GM21619 (cell line): ENCODE results near the gene METRN.
"Not testable (repeated sequence)": the region's sequence is repeated elsewhere in the genome, so short reads cannot be mapped to it uniquely, and the experiment has no call there.

Experiments used
- ATAC-seq: cut with Tn5 transposase; IDR thresholded peaks from one replicate; pipeline ENCODE4 v1.9.1; 2021; ENCODE audit not compliant: unreplicated experiment

Gene METRN

DNA sequence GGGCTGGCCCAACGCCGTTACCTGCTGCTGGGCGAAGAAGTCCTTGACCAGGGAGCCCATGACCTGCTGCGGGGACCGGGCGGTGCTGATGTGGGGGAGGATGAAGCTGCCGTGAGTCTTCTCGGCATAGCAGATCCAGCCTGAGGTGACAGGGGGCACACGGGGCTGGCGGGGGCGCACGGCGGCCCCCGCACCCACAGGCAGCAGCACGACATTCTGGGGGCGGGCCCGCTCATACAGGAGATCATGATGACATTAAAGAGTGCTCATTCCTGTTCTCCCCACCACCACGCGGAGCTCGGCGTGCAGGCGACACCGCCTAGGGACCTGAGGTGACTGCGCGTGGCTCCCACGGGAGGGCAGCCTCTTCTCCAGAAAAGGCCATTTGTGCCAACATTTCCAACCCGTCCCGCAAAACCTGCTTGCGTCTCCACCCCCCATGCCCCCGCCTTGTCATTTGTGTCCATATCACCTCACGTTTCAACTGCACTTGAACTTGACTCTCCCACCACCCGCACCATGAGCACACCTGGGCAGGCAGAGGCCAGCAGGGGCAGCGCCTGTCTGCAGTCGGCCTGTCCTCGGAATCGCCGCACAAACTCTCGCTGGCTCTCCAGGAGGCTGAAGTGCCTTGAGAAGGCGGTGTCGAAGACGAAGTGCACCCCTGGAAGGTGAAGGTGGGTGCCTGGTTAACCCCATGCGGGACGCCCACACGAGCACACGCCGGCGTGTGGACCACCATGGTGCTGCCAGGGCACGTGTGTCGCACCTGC, 19.5 kb downstream of the METRN start:
- no peak for ATAC-seq

DNA sequence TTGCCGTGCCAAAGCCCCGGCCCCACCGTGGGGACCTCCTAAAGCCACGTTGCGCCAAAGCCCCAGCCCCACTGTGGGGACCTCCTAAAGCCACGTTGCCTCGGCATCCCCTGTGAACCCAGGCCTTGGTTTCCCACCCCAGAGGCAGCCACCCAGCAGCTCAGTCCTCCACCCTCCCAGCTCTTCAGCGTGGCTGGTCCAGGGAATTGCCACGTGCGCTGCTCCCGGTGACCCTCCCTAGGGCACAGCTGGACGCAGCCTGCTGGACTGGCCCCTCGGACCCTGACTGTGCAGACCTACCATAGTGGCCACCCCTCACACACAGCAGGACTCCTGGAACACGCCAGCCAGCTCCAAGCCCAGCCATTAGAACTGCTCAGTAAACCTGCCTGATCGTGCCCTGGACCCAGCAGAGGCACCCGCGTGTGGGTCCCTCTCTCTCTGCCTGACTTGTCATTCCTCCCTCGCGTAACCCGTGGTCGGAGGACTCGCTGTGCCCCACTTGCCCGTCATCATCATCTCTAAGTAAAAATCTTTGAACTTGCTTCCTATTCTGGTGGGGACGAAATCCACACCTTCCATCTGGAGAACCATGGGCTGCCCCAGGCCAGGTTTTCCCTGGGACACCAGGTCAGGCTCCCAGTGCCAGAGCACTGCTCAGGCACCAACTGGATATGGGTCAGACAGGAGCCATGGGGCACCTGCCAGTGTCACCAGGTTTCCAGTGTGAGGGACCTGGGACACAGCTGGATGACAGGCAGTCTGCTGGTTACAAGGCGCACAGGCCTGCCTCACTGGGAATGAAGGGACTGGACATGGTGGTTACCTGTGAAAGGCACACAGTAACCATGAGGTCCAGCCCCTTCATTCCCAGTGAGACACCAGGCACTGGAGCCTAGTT, 20.3 kb downstream of the METRN start:
- ATAC-seq, result no peak

DNA sequence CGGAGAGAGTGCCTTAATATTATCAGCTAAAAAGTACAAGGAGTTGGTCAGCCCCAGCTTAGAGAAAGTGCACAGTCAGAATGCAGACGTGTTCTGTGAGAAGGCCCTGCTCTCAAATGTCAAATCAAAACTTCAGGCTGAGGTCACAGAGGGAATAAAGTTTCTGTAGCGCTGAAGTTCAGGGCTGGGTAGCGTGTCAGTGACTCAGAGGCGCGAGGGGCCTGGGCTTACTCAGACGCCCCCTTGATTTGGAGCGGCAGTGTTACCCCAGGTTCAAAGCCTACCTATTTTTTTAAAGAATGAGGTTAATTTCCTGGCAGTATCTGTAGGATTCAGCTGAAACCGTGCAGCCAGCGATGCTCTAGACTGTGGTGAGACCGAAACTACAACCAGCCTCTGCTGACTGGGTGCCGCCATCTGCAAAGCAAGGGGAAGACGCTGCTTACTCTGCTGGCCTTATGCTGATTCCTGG, 21.1 kb downstream of the METRN start:
- no peak for ATAC-seq

DNA sequence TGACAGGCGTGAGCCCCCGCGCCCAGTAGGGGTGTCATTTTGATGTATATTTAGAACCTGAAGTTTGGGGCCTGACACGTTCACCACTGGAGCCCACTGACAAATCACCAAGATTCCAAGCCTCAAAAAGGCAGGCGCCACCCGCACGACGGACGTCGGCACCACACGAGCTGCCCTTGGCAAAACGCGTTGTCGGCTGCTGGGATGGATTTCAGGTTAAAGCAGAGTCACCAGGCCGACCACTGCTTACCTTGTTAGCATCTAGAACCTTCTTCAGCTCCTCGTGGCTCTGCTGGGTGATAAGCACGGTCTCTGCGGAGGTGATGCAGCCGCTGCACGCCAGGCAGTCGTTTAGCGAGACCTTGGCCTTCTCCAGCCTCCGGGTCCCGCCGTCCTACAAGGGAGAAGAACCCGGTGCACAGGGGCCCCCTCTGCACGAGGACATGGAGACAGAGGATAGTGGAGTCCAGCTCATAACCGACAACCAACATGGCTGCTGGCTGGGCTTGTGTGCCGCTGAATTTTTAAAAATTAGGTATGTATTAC, 22.1 kb downstream of the METRN start:
- ATAC-seq, result no peak

DNA sequence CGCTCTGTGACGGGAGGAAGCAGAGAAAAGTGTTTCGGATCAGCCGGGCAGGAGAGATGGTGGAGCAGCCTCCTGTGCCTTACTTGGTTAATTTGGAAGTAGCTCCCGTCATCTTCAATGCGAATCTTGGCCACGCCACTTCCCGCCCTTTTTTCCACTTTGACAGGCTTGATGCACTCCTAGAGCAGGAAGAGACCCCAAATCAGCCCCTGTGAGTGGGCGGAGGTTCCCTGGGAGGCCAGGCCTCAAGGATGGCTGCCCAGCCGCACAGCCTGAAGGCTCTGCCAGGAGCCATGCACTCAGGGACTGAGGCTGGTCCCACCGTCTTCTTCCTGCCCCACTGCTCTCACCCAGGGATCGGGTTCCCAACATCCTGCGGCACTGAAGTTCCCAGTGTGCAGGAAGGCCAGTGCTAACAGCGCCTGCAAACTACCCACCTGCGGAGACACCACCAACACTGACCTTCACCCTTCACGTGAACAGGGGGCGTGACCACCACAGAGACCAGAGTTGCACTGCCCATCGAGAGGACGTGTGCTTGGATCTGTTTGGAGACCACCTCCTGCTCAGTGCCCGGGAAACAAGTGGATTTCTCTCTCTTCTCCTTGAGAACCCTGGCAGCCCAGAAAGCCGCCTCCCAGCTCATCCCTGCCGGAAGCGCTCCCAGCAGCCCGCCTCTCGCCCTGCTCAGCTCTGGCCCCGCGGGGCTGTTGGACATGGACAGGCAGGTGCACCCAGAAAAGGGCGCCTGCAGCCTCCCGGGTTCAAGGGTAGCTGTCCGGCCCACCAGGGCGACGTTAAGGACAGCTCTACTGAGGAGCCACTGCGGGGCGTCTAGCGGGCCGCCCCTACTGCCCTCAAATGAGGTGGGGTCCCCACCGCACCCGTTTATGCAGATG, 24.9 kb downstream of the METRN start:
- ATAC-seq, result no peak

DNA sequence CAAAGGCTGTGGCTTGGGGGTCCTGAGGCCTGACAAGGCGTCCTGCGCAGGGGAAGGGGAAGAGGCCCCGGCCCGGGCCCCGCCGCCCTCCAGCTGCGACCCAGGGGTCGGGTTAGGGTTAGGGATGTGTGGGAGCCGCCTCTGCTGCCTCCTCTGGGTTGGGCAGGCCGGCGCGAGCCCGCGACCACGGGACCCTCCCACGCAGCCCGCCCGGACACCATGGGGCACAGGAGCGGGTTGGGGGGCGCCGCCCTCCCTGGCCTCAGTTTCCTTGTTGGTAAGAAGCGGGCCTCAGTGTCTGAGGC, 25.5 kb downstream of the METRN start:
- ATAC-seq, result peak; percentile 18

DNA sequence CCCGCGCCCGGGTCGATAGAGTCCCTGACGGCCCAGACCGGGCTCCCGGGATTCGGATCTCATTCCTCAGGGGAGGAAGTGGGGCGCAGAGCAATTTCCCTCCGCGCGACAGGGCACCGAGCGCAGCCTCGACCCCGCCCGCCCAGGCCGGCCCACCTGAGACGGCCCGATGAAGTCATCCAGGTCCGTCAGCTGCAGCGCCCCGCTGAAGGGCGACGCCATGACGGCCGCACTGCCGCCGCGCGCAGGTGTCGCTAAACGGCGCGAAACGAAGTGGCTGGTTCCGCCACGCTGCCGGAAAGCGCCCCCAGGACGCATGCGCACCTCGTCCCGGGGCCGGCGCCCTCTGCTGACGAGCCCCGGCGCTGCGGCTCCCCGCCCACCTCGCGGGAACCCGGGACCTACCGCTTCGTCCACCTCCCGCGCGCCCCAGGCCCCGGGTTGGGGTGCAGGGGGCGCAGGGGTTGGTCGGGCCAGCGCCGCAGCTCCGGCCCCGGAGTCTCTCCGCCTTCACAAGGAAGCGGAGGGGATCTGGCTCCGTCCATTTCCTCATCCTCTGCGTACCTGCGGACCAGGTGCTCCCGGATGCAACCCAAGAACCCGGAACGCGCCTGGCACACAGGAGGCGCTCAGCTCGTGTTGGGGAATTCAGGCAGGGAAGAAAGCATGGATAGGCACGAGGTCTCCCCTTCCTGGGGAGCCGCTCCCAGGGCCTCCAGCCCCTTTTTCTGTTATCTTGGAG, 26.0 kb downstream of the METRN start, which contains the start of gene CIAO3:
TSS of gene CIAO3 (minus strand) at position 234 of the 742 bp plus-strand sequence. CDS start at position 222, 12 bp downstream.
- ATAC-seq, result peak; percentile 67

DNA sequence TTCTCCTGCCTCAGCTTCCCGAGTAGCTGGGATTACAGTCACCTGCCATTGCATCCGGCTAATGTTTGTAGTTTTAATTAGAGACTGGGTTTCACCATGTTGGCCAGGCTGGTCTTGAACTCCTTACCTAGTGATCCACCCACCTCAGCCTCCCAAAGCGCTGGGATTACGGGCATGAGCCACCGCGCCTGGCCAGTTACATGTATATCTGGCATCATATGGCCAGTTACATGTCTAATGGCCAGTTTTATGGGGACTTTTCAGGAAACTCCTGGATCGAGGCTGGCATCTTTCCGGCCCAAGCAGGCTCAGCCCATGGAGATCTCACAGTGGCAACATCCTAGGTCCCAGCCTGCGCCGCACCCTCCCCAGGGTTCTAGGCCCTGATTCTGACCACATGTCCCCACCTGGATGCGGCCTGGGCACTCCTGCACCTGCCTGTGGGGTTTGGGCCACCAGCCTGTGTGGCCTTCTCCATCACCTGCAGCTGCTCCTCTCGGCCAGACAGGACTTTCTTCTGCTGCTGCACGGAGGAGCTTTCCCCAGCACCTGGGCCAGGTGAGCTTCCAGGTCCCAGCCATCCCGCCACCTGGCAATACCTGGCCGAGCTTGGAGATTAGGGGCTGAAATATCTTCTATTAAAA, 27.2 kb downstream of the METRN start:
- ATAC-seq, result no peak

DNA sequence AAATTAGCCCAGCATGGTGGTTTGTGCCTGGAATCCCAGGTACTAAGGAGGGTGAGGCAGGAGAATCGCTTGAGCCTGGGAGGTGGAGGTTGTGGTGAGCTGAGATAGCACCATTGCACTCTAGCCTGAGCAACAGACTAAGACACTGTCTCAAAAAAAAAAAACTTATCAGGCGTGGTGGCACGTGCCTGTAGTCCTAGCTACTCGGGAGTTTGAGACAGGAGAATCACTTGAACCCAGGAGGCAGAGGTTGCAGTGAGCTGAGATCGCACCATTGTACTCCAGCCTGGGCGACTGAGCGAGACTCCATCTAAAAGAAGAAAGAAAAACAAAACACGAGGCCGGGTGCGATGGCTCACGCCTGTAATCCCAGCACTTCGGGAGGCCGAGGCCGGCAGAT, 28.0 kb downstream of the METRN start:
- not testable (repeated sequence) for ATAC-seq

DNA sequence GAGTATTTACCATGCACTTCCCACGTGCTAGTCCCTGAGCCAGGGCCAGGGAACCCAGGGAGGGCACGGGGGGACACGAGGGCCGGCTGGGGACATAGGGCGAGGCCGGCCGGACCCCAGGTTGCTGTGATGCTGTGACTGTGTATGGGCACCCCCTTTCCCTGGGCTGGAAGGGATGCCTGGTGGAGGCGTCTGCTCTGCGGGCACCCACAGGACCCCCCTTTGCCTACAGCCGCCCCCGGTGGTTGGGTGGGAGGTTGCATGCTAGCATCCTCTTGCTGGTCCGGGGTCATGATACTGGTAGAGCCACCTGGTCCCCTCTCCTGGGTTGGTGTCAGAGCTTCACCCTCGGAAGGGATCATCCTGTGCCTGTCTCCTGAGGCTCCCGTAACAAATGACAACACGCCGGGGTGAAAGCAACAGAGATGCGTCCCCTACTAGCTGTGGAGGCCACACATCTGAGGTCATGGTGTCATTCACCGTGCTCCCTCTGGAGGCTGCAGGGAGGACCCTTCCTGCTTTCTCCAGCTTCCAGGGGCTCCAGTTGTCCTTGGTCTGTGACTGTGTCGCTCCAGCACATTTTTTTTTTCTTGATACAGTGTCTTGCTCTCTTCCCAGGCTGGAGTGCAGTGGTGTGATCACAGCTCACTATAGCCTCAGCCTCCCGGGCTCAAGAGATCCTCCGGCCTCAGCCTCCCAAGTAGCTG, 29.0 kb downstream of the METRN start:
- ATAC-seq, result no peak

DNA sequence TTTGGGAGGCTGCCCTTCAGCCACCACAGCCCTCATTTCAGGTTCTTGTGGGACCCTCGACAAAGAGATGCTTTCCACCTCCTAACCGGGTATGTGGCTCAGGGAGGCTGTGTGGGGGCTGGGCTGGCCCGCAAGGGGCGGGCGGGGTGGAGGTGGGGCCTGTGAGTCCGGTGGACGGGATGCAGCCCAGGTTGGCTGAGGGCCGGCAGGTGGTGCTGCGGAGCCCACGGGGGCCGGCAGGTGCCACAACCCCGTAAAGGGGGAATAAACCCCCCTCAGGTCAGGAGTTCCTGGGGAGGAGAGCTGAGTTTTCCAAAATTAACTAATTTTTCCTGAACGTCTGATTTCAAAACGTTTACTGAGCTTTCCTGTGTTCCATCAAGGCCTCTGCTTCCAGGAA, 30.8 kb downstream of the METRN start:
- ATAC-seq, result no peak

DNA sequence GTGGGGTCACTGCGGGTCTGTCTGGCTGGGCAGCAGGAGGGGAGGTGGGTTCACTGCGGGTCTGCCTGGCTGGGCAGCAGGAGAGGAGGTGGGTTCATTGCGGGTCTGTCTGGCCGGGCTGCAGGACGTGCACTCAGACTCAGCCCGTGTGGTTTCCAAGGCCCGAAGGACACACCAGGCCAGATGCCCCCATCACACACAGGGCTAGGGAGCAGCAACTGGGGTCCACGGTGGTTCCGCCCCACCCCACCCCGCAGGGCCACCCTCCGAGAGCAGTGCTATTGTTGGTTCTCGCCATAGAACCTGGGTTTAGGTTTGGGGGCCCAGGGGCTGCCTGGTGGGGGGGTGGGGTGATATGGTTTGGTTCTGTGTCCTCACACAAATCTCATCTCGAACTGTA, 31.7 kb downstream of the METRN start:
- no peak for ATAC-seq

DNA sequence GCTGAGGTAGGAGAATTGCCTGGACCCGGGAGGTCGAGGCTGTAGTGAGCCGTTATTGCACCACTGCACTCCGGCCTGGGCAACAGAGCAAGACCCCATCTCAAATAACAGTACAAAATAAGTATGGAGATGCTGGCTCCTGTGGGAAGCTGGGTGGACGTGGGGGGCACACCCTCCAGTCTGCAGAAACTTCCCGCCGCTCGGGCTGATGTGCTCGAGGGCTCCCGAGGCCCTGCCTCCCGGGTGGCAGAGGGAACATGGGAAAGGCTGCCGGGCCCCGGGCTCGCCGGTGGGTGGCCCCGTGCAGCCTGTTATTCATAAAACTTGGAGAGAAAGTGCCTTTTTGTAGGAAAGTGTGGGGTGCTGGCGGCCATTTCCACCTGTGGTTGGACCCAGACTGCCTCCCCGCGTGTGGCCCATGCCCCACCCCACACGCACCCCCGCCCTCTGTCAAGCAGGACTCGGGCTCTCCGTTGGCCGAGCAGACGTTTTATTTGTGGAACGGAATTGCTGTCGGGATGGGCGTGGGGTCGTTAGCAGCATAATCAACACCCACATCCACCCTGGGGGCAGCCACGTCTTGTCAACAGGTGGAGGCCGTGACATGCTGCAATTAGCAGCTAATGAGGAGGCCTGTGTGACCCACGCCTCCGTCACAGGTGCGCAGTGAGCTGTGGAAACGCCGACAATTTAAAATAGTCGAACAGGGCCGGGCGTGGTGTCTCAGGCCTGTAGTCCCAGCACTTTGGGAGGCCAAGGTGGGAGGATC, 33.2 kb downstream of the METRN start:
- ATAC-seq, result no peak

DNA sequence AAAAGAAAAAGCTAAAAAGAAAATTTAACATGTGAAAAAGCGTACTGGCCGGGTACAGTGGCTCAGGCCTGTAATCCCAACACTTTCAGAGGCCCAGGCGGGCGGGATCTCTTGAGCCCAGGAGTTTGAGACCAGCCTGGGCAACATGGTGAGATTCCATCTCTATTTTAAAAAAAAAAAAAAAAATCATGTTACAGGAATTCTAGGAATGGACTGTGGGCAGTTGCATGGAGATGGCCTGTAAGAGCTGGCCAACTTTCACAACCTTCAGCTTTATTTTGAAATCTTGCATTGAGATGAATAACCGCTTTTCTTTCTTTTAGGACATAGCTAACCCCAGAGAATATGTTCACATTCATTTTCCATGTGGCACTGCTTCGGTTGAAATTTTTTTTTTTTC, 34.1 kb downstream of the METRN start:
- no peak for ATAC-seq

DNA sequence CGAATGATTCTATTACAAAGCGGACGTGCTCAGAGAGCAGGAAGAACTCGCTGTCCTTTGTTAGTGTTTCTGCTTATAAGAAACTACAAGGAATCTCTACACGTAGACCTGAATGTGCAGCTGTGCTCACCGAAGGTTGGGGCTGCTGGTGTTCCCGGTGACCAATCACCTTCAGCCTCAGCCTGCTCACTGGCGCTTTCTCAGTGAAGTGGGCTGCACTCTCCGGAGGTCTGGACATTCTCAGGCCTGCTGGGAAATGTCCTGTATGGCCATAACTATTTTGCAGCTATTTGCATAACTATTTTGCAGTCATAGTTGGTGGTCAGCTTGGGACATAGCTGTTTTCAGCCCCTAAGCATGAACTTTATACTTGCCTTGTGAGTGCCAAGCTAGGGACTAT, 35.6 kb downstream of the METRN start:
- ATAC-seq, result no peak

DNA sequence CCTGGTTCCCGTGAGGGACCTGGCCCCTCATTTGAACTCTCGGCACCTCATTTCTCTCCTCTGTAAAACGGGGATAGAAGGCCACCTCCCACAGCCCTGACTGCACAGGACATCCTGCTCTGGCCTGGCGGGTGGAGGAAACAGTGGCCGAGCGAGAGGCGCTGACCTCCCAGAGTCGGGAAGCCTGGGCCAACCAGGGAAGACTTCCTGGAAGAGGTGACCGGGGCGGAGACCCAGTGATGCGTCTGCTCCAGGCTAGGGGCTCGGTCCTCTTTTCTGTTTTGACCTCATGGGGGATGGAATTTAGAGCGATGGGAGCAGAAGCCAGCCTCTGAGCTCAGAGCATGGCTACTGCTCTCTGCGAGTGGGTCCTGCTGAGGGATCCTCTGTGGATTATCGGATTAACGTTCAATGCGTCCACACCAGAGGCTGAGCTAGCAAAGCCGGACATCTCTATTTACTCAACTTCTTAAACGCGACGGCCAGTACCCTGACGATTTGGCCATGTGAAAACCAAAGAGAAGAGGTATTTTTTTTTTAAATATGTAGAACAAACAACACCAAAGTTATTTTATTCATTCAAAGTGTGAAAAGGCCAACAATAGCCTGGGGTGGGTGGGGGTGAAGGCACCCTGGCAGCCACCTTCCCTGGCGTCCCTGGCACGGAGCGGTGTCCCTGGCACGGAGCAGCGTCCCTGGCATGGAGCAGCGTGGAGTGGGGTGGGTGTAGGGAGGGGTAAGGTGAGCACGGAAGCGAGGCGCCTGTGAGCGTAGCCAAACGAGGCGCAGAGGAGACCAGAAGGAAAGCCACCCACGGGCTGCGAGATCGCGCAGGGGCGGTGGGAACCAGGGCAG, 36.5 kb downstream of the METRN start:
- no peak for ATAC-seq

DNA sequence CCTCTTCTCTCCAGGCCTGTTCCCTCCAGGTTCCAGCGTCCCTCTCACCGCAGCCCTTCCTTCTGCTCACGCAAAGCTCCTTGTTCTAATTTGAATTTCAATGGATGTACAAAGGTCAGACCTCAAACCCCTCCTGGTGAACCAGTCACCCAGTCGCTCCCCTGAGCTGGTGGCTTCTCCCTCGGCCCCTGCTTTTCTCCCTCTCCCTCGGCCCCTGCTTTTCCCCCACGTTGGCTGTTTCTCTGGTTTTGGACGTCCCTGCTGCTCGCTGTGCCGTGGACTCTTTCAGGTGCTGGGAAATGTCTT, 37.0 kb downstream of the METRN start:
- no peak for ATAC-seq
